Femur (tissue), 1 donor: ENCODE data around the gene EXOC2.
"Not testable (repeated sequence)": the region's sequence is repeated elsewhere in the genome, so short reads cannot be mapped to it uniquely, and the experiment has no call there.

Source experiments
- DNase-seq: peaks from one replicate; pipeline ENCODE4 v3.0.0-alpha.2; 2017

Gene EXOC2

GRCh38 chr6:633611-634010 is 59.3 kb downstream of the EXOC2 start:
- DNase-seq, result no peak

- DNase-seq, result no peak
Measured at GRCh38 chr6:628766-629165, 64.2 kb downstream of the EXOC2 start.

GRCh38 chr6:626236-626635 is 66.7 kb downstream of the EXOC2 start:
- DNase-seq, result peak; percentile 28

- DNase-seq, result no peak
Measured at GRCh38 chr6:624979-625378, 68.0 kb downstream of the EXOC2 start.

- no peak for DNase-seq
Measured at GRCh38 chr6:622462-622861, 70.5 kb downstream of the EXOC2 start.

- no peak for DNase-seq
Measured at GRCh38 chr6:621931-622330, 71.0 kb downstream of the EXOC2 start.

- DNase-seq, result no peak
Measured at GRCh38 chr6:620950-621349, 72.0 kb downstream of the EXOC2 start.

GRCh38 chr6:620166-620565 is 72.8 kb downstream of the EXOC2 start:
- no peak for DNase-seq

GRCh38 chr6:617456-618100 is 75.4 kb downstream of the EXOC2 start:
- DNase-seq, result no peak

GRCh38 chr6:613981-614380 is 79.0 kb downstream of the EXOC2 start:
- no peak for DNase-seq

- DNase-seq, result no peak
Measured at GRCh38 chr6:611928-612327, 81.0 kb downstream of the EXOC2 start.

GRCh38 chr6:610882-611281 is 82.1 kb downstream of the EXOC2 start:
- no peak for DNase-seq

- DNase-seq, result no peak
Measured at GRCh38 chr6:609905-610304, 83.0 kb downstream of the EXOC2 start.

- no peak for DNase-seq
Measured at GRCh38 chr6:606829-607379, 86.0 kb downstream of the EXOC2 start.

- not testable (repeated sequence) for DNase-seq
Measured at GRCh38 chr6:605895-606294, 87.0 kb downstream of the EXOC2 start.

- DNase-seq, result no peak
Measured at GRCh38 chr6:604579-604978, 88.4 kb downstream of the EXOC2 start.

- DNase-seq, result no peak
Measured at GRCh38 chr6:603265-603664, 89.7 kb downstream of the EXOC2 start.

- no peak for DNase-seq
Measured at GRCh38 chr6:599576-600448, 93.1 kb downstream of the EXOC2 start.

- no peak for DNase-seq
Measured at GRCh38 chr6:593907-594212, 99.1 kb downstream of the EXOC2 start.

- peak; percentile 55 for DNase-seq
Measured at GRCh38 chr6:593139-593906, 99.6 kb downstream of the EXOC2 start.

GRCh38 chr6:589090-589489 is 103.8 kb downstream of the EXOC2 start:
- no peak for DNase-seq

- no peak for DNase-seq
Measured at GRCh38 chr6:586553-586952, 106.4 kb downstream of the EXOC2 start.

GRCh38 chr6:583635-584034 is 109.3 kb downstream of the EXOC2 start:
- no peak for DNase-seq

- DNase-seq, result no peak
Measured at GRCh38 chr6:583116-583515, 109.8 kb downstream of the EXOC2 start.
